Femur (tissue), 1 donor: ENCODE measurements around the gene ARHGAP22.

Experiments used
- DNase-seq: peaks from one replicate; pipeline ENCODE4 v3.0.0-alpha.2; 2017

ARHGAP22 gene

GRCh38 chr10:48580236-48580635, 24.6 kb downstream of the ARHGAP22 start:
- DNase-seq = no peak

GRCh38 chr10:48579251-48579960, 25.5 kb downstream of the ARHGAP22 start:
- no peak for DNase-seq

- no peak for DNase-seq
Observed at GRCh38 chr10:48577158-48577557, 27.7 kb downstream of the ARHGAP22 start.

GRCh38 chr10:48576501-48576900, 28.4 kb downstream of the ARHGAP22 start:
- no peak for DNase-seq

GRCh38 chr10:48575901-48576300, 29.0 kb downstream of the ARHGAP22 start:
- DNase-seq = no peak

- DNase-seq = no peak
Observed at GRCh38 chr10:48574817-48575380, 30.0 kb downstream of the ARHGAP22 start.

GRCh38 chr10:48574322-48574796, 30.5 kb downstream of the ARHGAP22 start:
- no peak for DNase-seq

GRCh38 chr10:48573045-48573444, 31.8 kb downstream of the ARHGAP22 start:
- no peak for DNase-seq

- DNase-seq = no peak
Observed at GRCh38 chr10:48572414-48572813, 32.5 kb downstream of the ARHGAP22 start.

- DNase-seq = no peak
Observed at GRCh38 chr10:48568546-48568945, 36.3 kb downstream of the ARHGAP22 start.

GRCh38 chr10:48568131-48568530, 36.7 kb downstream of the ARHGAP22 start:
- no peak for DNase-seq

- DNase-seq = no peak
Observed at GRCh38 chr10:48567346-48567745, 37.5 kb downstream of the ARHGAP22 start.

GRCh38 chr10:48564466-48565160, 40.3 kb downstream of the ARHGAP22 start:
- DNase-seq = no peak

GRCh38 chr10:48557511-48558123, 47.3 kb downstream of the ARHGAP22 start:
- DNase-seq = no peak

GRCh38 chr10:48556713-48557112, 48.2 kb downstream of the ARHGAP22 start:
- DNase-seq = no peak

- no peak for DNase-seq
Observed at GRCh38 chr10:48556065-48556464, 48.8 kb downstream of the ARHGAP22 start.

GRCh38 chr10:48555310-48556042, 49.4 kb downstream of the ARHGAP22 start:
- DNase-seq = no peak

- peak; percentile 39 for DNase-seq
Observed at GRCh38 chr10:48554656-48555055, 50.2 kb downstream of the ARHGAP22 start.

GRCh38 chr10:48554246-48554645, 50.6 kb downstream of the ARHGAP22 start:
- DNase-seq = no peak

- DNase-seq = no peak
Observed at GRCh38 chr10:48552946-48553564, 51.8 kb downstream of the ARHGAP22 start.

GRCh38 chr10:48551861-48552591, 52.8 kb downstream of the ARHGAP22 start:
- DNase-seq = peak; percentile 69

GRCh38 chr10:48550977-48551376, 53.9 kb downstream of the ARHGAP22 start:
- no peak for DNase-seq
